CD4-positive, alpha-beta T cell treated with Interleukin-6 for 4 hours (primary cell): ENCODE results near the gene FLT3LG.
A peak's percentile ranks its signal among the peaks of the same experiment; 100 is the strongest.

Experiments
- DNase-seq: peaks from one replicate; pipeline ENCODE4 v3.0.0-alpha.2; 2020; ENCODE audit warnings: mixed read lengths

The FLT3LG gene

GRCh38 chr19:49473868-49474541 is at the start of gene FLT3LG:
TSS of gene FLT3LG (plus strand) at chr19:49474215. CDS start at chr19:49474640, 425 bp downstream.
- DNase-seq = peak; percentile 97

DNA sequence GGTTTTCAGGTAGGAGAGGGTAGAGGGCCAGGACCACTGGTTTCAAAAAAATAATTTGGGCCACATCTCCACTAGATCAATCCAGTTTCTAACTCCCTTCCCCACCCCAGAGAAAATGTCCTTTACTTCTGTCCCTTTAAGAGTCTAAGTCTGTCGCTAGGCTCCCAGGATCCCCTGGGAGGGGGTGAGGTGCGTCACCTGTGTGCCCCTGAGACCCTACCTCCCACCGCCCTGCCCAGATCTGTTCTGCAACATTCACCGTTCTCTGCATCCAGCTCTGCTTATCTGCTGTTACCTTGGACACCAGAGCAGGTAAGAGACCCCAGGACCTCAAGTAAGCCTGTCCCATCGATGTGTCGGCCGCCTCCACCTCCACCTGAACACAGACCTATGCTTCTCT is 48.8 kb upstream of the FLT3LG start, which contains the start of gene GFY:
Gene GFY (plus strand): TSS at position 211 of the 400 bp plus-strand sequence. CDS start 1,043 bp downstream, outside the sequence.
- no peak for DNase-seq

DNA sequence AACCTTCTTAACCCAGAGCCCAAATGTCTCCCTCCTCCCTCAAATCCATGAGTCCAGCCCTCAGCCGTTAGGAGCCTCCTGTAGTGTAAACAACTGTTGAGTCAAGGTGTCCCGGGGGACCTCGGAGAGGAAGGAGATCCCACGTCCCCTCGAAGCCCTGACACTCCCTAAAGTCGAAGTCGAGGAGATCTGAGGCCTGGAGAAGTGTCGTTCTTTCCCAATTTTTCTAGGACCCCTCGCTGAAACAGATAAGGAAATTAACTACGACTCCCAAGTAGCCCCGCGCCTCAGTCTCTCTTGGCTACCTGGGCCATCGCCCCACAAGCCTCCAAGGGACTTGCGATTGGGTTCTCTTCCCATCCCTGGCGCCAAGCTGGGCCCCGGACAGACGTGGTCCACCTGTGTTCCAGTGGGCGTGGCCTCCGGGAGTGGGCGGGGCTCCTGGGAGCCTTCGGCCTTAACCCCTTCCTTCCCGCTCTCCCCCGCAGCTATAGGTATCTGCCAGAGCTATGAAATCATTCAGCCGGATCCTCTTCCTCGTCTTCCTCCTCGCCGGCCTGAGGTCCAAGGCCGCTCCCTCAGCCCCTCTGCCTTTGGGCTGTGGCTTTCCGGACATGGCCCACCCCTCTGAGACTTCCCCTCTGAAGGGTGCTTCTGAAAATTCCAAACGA is 48.0 kb upstream of the FLT3LG start:
- peak; percentile 24 for DNase-seq

DNA sequence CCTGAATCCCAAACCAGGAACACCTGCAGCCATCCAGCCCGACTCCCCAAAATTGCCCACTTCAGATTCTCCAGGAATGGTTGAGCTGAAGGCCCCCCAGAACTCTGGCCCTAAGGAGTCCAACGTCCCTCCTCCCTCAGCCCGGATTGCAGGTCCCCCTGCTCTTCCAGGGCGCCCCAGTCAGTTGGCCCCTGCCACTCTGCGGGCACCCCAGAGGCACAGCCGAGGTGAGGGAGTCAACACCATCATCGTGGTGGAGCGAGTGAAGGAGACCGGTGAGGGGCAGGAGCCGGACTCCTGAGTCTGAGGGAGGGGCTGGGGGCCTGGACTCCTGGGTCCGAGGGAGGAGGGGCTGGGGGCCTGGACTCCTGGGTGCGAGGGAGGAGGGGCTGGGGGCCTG is 46.7 kb upstream of the FLT3LG start:
- no peak for DNase-seq

GRCh38 chr19:49427855-49428546 is 46.0 kb upstream of the FLT3LG start:
- DNase-seq = peak; percentile 51

GRCh38 chr19:49428547-49429451 is 45.2 kb upstream of the FLT3LG start:
- no peak for DNase-seq

DNA sequence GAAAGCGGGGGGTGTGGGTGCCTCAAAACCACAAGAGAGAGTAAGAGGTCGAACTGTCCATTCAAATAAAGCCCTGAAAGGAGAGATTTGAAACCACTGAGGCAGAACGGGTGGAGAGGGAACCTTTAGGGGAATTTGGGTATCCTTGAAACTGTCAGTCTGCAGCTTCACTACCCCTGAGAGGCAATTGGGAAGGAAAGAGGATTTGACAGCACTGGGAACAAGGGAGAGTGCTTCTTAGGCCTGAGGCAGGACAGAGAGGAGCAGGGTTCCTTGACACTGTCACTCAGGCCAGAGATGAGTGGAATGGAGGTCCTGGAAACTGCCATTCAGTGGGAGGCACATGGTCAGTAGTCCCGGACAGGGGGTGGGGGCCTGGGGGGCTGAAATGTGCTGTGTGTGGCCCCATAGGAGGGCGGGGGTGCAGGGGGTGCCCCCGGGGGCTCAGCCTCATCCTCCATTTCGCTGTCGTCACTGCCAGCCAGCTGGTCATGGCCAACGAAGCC is 43.8 kb upstream of the FLT3LG start:
- no peak for DNase-seq

- DNase-seq = peak; percentile 36
Measured at GRCh38 chr19:49430678-49431329, 43.2 kb upstream of the FLT3LG start.

GRCh38 chr19:49431330-49431749 is 42.7 kb upstream of the FLT3LG start:
- DNase-seq = peak; percentile 29

DNA sequence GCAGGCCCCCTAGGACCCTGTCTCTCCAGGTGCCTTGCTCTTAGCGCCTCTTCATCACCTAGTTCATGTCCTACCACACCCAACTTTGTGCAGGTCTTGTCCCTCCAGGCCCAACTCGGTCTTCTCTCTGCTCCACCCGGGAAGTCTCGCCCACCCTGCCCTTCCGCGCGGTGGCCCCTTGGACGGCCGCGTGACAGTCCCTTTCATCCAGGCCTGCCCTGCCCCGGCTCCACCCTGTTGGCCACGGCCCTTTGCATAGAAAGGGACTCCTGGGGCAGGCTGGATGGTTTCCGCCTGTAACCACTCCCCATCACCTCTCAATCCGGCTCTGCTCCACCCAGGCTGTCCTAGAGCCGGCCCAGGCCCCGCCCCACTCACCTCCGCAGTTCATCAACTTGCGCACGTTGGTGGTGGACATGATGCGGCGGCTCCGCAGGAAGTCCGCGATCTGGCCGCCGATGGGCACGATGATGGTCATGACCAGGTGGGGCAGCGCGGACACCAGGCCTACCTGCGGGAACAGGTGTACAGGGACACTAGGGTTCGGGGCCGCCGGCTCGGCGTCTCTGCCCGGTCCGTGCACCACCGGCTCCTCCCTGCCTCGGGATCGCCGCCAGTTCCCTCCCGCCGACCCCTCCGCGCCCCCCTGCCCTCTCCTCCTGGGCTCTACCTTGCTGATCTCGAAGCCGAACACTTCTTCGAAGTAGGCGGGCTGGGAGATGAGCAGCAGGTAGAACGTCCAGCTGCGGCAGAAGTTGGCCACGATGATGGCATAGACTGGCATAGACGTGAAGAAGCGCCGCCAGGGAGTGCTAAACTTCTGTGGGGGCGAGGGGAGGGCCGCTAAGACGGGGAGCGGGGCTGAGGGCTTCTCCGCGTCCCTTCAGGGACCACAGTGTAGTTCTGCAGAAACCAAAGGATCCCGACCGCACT is 41.6 kb upstream of the FLT3LG start:
- peak; percentile 45 for DNase-seq

DNA sequence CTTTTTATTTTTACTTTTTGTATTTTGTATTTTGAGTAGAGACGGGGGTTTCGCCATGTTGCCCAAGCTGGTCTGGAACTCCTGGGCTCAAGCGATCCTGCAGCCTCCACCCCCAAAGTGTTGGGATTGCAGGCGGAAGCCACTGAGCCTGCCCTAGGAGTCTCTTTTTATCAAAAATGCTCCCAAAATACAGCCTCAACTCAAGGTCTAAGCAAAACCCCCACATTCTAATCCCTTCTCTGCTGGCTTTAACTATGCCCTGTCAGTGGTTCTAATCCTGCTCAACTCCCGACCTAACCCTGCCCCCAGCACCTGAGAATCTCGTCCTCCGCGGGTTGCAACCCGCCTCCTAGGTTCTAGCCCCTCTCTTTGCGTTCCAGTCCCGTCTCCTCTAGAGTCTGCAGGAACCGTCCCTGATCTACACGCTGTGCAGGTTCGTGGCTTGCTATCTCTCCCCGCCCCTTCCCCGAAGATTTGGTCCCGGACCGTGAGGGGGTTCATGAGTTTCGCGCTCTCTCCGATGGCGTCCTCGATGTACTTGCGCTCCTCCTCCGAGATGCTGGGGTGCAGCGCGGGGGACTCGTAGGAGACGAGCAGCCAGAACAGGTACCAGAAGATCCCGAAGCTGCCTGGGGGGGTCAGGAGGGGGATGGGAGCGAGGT is 40.6 kb upstream of the FLT3LG start:
- no peak for DNase-seq

DNA sequence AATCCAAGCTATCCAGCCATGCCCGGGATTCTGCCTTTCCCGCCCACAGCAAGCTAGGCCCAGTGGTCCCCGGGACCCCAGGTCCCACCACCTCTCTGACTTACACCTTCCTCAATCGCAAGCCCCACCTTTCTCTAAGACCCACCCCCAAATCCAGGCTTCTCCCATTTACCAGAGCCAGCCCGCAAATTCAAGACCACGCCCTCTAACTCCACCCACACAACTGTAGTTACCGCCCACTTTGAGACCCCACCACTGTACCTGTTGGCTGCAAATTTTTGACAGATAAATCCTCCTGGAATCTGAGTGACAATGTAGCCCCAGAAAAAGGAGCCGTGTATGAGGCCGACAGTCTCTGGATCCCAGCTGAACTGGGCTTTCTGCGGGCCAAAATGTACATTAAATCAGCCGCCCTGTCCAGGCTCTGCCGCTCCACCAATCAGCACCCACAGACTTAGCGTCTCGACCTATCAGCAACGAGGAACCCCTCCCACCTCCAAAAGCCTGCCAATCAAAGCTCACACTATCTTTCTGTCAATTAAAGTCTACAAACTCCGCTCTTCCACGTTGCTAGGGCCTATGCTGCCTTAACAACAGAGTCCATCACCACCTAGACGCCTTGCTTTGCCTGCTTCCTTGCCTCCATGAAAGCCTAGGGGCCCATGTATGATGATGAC is 39.0 kb upstream of the FLT3LG start:
- DNase-seq = no peak

DNA sequence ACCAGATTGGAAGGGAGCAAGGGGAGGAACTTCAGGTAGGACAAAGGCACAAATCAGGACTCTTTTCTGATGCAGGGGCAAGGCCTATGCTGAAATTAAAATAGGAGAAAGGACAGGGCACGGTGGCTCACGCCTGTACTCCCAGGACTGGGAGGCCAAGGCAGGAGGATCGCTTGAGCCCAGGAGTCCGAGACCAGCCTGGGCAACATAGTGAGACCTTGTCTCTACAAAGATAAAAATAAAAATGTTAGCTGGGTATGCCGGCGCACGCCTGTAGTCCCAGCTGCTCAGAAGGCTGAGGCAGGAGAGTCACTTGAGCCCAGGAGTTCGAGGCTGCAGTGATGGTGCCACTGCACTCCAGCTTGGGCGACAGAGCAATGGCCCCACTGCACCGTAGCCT is 38.3 kb upstream of the FLT3LG start:
- no peak for DNase-seq

GRCh38 chr19:49436381-49437017 is 37.5 kb upstream of the FLT3LG start:
- peak; percentile 53 for DNase-seq

DNA sequence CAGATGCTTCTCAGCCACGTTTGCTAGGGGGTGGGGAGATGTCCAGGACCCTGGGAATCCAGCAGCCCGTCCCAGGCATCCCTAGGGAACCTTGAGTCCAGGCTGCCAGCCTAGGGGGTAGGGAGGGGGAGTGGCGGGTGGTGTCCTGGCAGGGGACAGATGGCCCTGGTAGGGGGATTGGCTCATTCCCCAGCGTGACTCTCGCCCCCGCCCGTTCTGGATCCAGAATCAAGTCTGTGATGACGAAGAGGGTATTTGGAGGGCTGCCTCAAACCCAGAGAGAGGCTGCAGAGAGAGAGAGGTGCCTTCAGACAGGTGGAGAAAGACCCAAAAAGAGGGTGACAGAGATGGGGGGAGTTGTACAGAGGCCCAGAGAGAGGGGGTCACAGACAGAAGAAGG is 36.8 kb upstream of the FLT3LG start:
- no peak for DNase-seq

- DNase-seq = no peak
Measured at GRCh38 chr19:49438261-49438660, 35.8 kb upstream of the FLT3LG start.

GRCh38 chr19:49439836-49440235 is 34.2 kb upstream of the FLT3LG start:
- no peak for DNase-seq

- DNase-seq = no peak
Measured at GRCh38 chr19:49440439-49441209, 33.4 kb upstream of the FLT3LG start.
